ENCODE measurements around the gene SYNM.
"Not testable (repeated sequence)": the region's sequence is repeated elsewhere in the genome, so short reads cannot be mapped to it uniquely, and the experiment has no call there.

The SYNM gene

GRCh38 chr15:99104788-99105513 lies at the start of gene SYNM:
Gene SYNM, plus strand, starts transcription at chr15:99105080. Its CDS starts 120 bp downstream, at chr15:99105200.
- no peak for DNase-seq (ENCODE audit: low read depth in 2 of 2)

- no peak for DNase-seq (ENCODE audit: low read depth in 2 of 2)
Measured at GRCh38 chr15:99055555-99056134, 49.2 kb upstream of the SYNM start.

- no peak for DNase-seq (ENCODE audit: low read depth in 2 of 2)
Measured at GRCh38 chr15:99057020-99057419, 47.9 kb upstream of the SYNM start.

GRCh38 chr15:99057697-99058420 lies 47.0 kb upstream of the SYNM start:
- no peak for DNase-seq (ENCODE audit: low read depth in 2 of 2)

GRCh38 chr15:99058421-99058870 lies 46.4 kb upstream of the SYNM start:
- DNase-seq (ENCODE audit: low read depth in 2 of 2), result no peak

- DNase-seq (ENCODE audit: low read depth in 2 of 2), result no peak
Measured at GRCh38 chr15:99059010-99059981, 45.6 kb upstream of the SYNM start.

- DNase-seq (ENCODE audit: low read depth in 2 of 2), result not testable (repeated sequence)
Measured at GRCh38 chr15:99060186-99060585, 44.7 kb upstream of the SYNM start.

- no peak for DNase-seq (ENCODE audit: low read depth in 2 of 2)
Measured at GRCh38 chr15:99062226-99062625, 42.7 kb upstream of the SYNM start.

- no peak for DNase-seq (ENCODE audit: low read depth in 2 of 2)
Measured at GRCh38 chr15:99068186-99068585, 36.7 kb upstream of the SYNM start.

- DNase-seq (ENCODE audit: low read depth in 2 of 2), result no peak
Measured at GRCh38 chr15:99070208-99070607, 34.7 kb upstream of the SYNM start.

GRCh38 chr15:99071091-99071680 lies 33.7 kb upstream of the SYNM start:
- DNase-seq (ENCODE audit: low read depth in 2 of 2), result no peak

GRCh38 chr15:99073008-99073717 lies 31.7 kb upstream of the SYNM start:
- DNase-seq (ENCODE audit: low read depth in 2 of 2), result no peak

GRCh38 chr15:99074446-99074845 lies 30.4 kb upstream of the SYNM start:
- DNase-seq (ENCODE audit: low read depth in 2 of 2), result no peak

GRCh38 chr15:99075059-99075652 lies 29.7 kb upstream of the SYNM start:
- not testable (repeated sequence) for DNase-seq (ENCODE audit: low read depth in 2 of 2)

- DNase-seq (ENCODE audit: low read depth in 2 of 2), result no peak
Measured at GRCh38 chr15:99076109-99076508, 28.8 kb upstream of the SYNM start.

- no peak for DNase-seq (ENCODE audit: low read depth in 2 of 2)
Measured at GRCh38 chr15:99076555-99077308, 28.1 kb upstream of the SYNM start.

GRCh38 chr15:99082798-99083197 lies 22.1 kb upstream of the SYNM start:
- no peak for DNase-seq (ENCODE audit: low read depth in 2 of 2)

- no peak for DNase-seq (ENCODE audit: low read depth in 2 of 2)
Measured at GRCh38 chr15:99084965-99085364, 19.9 kb upstream of the SYNM start.

All from stimulated activated CD8-positive, alpha-beta memory T cell treated with anti-CD3 and anti-CD28 coated beads, Interleukin-15, amount 100 ng/mL, for 4 hours (primary cell).